Esophagus (tissue), 2 donors: ENCODE results near the gene TXLNG. TPM values are rescaled to one million over a fixed set of nuclear protein-coding genes. Genes with fewer than 3 reads are reported as not detected.

Source experiments
- H3K27ac ChIP-seq, 2 donors: one replicate each; pipeline ENCODE4 v1.5.1; 2013; ENCODE audit warnings: low read depth in 2 of 2, mild to moderate bottlenecking in 2 of 2, inconsistent platforms in 1 of 2, low read length in 1 of 2, moderate library complexity in 1 of 2
- H3K27me3 ChIP-seq, 2 donors: one replicate each; pipeline ENCODE4 v1.6.1; 2013; ENCODE audit warnings: low read length in 2 of 2, control low read depth in 1 of 2, mild to moderate bottlenecking in 1 of 2; ENCODE audit not compliant: insufficient read depth in 2 of 2, control insufficient read depth in 1 of 2
- H3K36me3 ChIP-seq, 2 donors: one replicate each; pipeline ENCODE4 v1.6.1; 2013; ENCODE audit warnings: low read length in 1 of 2; ENCODE audit not compliant: control insufficient read depth in 2 of 2, insufficient read depth in 2 of 2
- H3K4me1 ChIP-seq, 2 donors: one replicate each; pipeline ENCODE4 v1.6.1; 2013; ENCODE audit warnings: low read length in 1 of 2; ENCODE audit not compliant: control insufficient read depth in 2 of 2, insufficient read depth in 2 of 2
- H3K4me3 ChIP-seq, 2 donors: one replicate each; pipeline ENCODE4 v1.5.1; 2013; ENCODE audit warnings: low read length in 2 of 2, mild to moderate bottlenecking in 2 of 2, low read depth in 1 of 2, moderate library complexity in 1 of 2
- H3K9me3 ChIP-seq, 2 donors: one replicate each; pipeline ENCODE4 v1.6.1; 2013; ENCODE audit warnings: mild to moderate bottlenecking in 2 of 2, low read depth in 1 of 2, low read length in 1 of 2, moderate library complexity in 1 of 2; ENCODE audit not compliant: control insufficient read depth in 2 of 2, insufficient read depth in 1 of 2
- WGBS, 2 donors: extraction: QIAGEN DNeasy Blood & Tissue Kit; methylation state at CpG; one replicate each; pipeline ENCODE4 v1.1.7; 2013; 5-methylcytosine and 5-hydroxymethylcytosine counted together
- polyA plus RNA-seq, 2 donors: library from polyadenylated mRNA; stranded (reverse); fragments of 200-250 nt; gene quantifications; one replicate each; pipeline ENCODE4 v1.2.3, GENCODE V29; 2013
- donor health status: healthy with polysubstance abuse.
- donor health status: Bipolar disorder and iron deficiency.

The TXLNG gene
- polyA plus RNA-seq, 2 donors, result 4.2 to 7.3 TPM

DNA sequence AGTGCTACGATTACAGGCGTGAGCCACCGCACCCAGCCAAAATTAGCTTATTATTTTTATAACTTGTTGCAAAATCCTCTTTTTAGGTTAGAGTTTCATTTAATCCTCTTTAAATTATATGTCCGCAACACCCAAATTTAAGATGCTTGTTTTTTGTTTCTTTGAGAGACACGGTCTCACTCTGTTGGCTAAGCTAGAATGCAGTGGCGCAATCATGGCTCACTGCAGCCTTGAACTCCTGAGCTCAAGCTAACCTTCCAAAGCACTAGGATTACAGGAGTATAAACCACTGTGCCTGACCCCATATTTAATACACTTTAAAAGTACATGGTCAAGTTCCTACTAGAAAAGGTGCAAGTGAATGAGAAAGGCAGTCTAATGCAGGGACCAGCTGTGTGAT is 81.7 kb downstream of the TXLNG start:
- peaks cover 0 to 2% of the 10 kb centered on the region in 2 donors for H3K4me1 ChIP-seq
- no peak overlapping the region for H3K4me3 ChIP-seq

GRCh38 chrX:16868920-16869319 is 82.7 kb downstream of the TXLNG start:
- peaks cover 0 to 2% of the 10 kb centered on the region in 2 donors for H3K4me1 ChIP-seq
- WGBS, 2 donors, result 3 to 30% methylated on average over 7 of the region's 7 CpGs
- no peak overlapping the region for H3K27ac ChIP-seq
- no peaks in the 10 kb centered on the region for H3K27me3 ChIP-seq
- peak overlapping the region; percentile 60 to 73 for H3K4me3 ChIP-seq
- H3K36me3 ChIP-seq, result no peaks in the 10 kb centered on the region
- H3K9me3 ChIP-seq, result no peaks in the 10 kb centered on the region

More for the DNA sequence above, 81.7 kb downstream of the TXLNG start:
- Histone ChIP-seq H3K27me3 (no peaks in the 10 kb centered on the region), H3K27ac (no peak overlapping the region), H3K9me3 (no peaks in the 10 kb centered on the region), H3K36me3 (no peaks in the 10 kb centered on the region)
- 82 to 91% methylated on average over 6 of the region's 6 CpGs for WGBS, 2 donors

DNA sequence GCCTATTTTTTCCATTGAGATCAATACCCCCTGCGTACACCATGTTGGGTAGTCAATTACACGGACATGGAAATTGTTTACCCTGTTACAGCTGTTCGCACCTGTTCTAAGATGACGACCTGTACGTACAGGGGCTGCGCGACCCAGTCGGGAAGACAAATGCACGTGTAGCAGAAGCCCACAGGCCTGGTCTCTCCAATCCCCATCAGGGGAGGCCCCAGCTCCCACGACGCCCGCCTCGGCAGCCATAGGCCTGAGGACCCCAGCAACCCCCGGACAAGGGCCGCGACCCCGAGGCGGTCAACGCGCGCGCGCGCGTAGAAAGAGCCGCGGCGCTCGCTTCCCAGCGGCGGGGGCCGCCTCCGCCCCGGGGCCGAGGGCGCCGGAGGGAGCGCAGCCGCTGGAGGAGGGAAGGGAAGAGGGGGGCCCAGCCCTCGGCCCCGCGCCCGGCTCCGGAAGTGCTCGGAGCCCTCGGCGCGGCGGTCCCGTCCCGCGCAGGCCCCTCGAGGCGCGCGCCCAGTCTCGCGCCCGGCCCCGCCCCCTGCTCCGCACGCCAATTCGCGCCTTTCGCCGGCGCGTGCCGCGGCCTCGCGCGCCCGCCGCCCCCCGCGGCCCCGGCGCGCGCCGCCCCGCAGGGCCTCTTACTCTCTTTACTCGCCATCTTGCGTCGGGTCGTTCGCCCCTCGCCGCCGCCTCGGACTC is 83.3 kb downstream of the TXLNG start:
- Histone ChIP-seq H3K27me3 (no peaks in the 10 kb centered on the region), H3K27ac (peak overlapping the region; percentile 82 to 94), H3K4me3 (peak overlapping the region; percentile 60 to 73), H3K9me3 (no peaks in the 10 kb centered on the region), H3K36me3 (no peaks in the 10 kb centered on the region), H3K4me1 (peaks cover 0 to 2% of the 10 kb centered on the region in 2 donors)
- WGBS, 2 donors, result 1 to 7% methylated on average over 31 to 90 of the region's 92 CpGs

DNA sequence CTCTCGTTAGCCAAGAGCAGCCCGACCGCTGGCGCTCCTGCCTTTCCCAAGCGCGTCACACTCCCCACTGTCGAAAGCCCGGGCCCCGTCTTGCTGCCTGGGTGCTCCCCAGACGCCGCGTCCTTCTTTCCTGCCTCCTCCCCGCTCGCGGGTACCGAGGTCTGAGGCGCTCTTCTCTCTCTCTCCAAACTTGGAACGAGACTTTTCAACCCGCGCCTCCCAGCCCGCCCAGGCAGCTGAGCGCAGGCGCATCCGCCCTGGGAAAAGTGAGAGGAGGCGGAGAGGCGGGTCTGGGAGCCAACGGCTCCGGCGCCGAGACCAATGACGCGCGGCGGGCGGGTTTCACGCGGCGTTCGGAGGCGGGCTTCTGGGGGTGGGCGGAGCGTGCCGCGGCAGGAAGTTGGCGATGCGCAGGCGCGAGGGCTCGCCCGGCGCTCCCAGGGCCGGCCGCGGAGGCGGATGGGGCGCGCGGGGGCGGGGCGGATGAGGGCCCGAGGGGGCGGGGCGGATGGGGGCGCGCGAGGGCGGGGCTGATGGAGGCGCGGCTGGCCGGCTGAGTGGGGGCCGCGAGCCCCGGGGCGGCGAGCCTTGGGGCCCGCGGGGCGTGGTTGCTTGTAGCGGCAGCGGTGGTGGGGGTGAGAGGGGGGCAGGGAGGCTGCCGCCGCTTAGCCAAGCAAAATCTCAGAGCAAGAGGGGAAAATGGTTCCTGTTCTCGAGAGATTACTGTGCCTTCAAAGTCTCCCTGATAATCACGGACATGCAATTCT is 84.0 kb downstream of the TXLNG start, which contains the start of gene RBBP7:
Gene RBBP7 (minus strand): TSS at position 268 of the 767 bp plus-strand sequence. CDS start 309 bp downstream, outside the sequence.
- WGBS, 2 donors, result 1 to 3% methylated on average over 47 to 79 of the region's 84 CpGs
- Histone ChIP-seq H3K27ac (peak within 1 kb of the TSS; percentile 88 to 94), H3K4me3 (peak within 1 kb of the TSS; percentile 60 to 73), H3K9me3 (no peaks in the 10 kb centered on the region), H3K27me3 (no peaks in the 10 kb centered on the region), H3K4me1 (peaks cover 0 to 2% of the 10 kb centered on the region in 2 donors), H3K36me3 (no peaks in the 10 kb centered on the region)

GRCh38 chrX:16870862-16871815 is 84.9 kb downstream of the TXLNG start:
- peaks cover 0 to 2% of the 10 kb centered on the region in 2 donors for H3K4me1 ChIP-seq
- H3K27ac ChIP-seq, result peak overlapping the region; percentile 88 to 93
- 7 to 20% methylated on average over 41 of the region's 41 CpGs for whole genome bisulfite sequencing, 2 donors

DNA sequence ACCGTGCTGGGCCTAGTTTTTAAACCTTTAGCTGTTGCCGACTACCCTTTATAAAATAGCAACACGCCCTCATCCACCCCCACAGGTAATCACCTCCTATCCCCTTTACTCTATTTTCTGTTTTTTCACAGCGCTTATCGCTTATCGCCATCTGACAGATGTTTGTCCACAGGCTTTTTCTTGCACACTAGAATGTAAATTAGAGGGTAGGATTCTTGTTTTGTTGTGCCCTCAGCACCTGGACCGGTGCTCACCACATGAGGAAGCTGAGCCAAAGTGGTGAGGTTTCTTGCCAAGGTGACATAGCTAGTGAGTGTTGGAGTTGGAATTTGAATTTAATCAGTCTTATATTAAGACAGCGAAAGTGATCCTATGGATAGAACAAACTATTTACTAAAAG is 86.8 kb downstream of the TXLNG start:
- Histone ChIP-seq H3K27me3 (no peaks in the 10 kb centered on the region), H3K4me1 (peaks cover 0 to 2% of the 10 kb centered on the region in 2 donors), H3K27ac (no peak overlapping the region), H3K36me3 (no peaks in the 10 kb centered on the region), H3K4me3 (no peak overlapping the region), H3K9me3 (no peaks in the 10 kb centered on the region)
- 75 to 78% methylated on average over 8 of the region's 8 CpGs for WGBS, 2 donors

More at GRCh38 chrX:16870862-16871815, 84.9 kb downstream of the TXLNG start:
- Histone ChIP-seq H3K36me3 (no peaks in the 10 kb centered on the region), H3K27me3 (no peaks in the 10 kb centered on the region), H3K9me3 (no peaks in the 10 kb centered on the region), H3K4me3 (peak overlapping the region; percentile 59 to 60)

DNA sequence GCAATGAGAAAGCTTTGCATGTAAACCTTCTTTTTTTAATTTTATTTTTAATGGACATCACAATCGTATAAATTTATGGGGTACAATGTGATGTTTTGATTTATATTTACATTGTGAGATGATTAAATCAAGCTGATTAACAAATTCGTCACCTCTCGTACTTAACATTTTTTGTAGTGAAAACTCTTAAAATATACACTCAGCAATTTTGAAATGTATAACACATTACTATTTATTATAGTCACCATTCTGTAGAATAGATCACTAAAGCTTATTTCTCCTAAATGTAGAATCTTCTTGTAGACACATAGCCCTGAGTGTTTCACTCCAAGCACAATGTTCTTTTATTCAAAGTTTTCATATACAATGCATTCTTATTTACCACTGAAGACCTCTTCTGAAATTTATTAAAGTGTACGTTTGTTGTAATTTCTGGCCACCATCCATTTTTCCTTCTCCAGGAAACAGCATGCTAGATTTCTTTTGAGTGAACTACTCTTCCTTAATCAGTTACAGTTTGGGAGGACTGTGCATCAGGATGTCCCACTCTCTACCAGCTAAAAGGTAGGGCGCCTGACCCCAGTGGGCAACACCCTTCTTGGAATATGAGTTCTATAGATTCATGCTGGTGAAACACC is 88.3 kb downstream of the TXLNG start:
- H3K36me3 ChIP-seq, result no peaks in the 10 kb centered on the region
- no peak overlapping the region for H3K4me3 ChIP-seq
- H3K27me3 ChIP-seq, result no peaks in the 10 kb centered on the region
- 77 to 89% methylated on average over 5 of the region's 5 CpGs for WGBS, 2 donors
- H3K4me1 ChIP-seq, result peaks cover 0 to 2% of the 10 kb centered on the region in 2 donors
- no peaks in the 10 kb centered on the region for H3K9me3 ChIP-seq
- no peak overlapping the region for H3K27ac ChIP-seq

DNA sequence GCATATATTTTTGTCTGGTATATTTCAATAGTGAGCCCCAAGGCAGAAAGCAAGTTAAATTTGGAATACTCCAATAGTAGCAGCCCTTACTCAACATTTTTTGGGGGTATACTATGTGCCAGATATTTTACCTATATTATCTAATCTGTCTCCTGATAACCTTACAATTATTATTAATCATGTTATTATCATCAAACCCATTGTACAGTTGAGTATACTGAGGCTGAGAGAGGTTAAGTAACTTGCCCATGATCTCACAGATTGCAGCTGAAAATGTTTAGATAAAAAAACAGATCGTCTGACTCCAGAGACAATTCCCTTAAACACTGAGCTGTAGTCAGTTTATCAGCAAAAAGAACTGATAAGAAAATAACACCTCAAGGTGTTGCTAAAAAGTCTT is 90.4 kb downstream of the TXLNG start:
- 32 to 50% methylated on average over 1 of the region's 1 CpG for WGBS, 2 donors
- no peaks in the 10 kb centered on the region for H3K4me1 ChIP-seq
- H3K27ac ChIP-seq, result no peak overlapping the region
- no peaks in the 10 kb centered on the region for H3K9me3 ChIP-seq
- H3K36me3 ChIP-seq, result no peaks in the 10 kb centered on the region
- no peaks in the 10 kb centered on the region for H3K27me3 ChIP-seq
- H3K4me3 ChIP-seq, result no peak overlapping the region

DNA sequence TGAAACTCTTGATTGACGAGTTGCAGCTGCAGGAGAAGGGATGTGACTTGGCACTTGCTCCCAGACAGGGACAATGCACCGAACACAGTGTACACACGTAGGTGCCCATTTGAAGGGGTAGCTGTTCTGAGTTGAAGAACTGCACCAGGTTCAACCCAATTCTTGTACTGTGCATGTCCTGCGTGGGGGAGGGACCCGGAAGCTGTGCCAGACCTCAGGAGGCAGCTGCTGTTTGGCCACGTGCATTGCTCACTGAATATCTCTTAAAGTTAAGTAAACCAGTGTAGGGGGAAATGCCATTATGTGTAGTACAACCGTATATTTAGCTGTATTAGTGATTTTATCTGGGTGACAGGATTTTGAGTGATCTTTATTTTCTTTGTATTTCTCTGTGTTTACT is 95.9 kb downstream of the TXLNG start:
- Histone ChIP-seq H3K36me3 (no peaks in the 10 kb centered on the region), H3K4me3 (peak overlapping the region in 1 of 2 donors; percentile 41), H3K27ac (no peak overlapping the region), H3K9me3 (no peaks in the 10 kb centered on the region), H3K27me3 (no peaks in the 10 kb centered on the region), H3K4me1 (no peaks in the 10 kb centered on the region)
- 6 to 26% methylated on average over 7 of the region's 7 CpGs for WGBS, 2 donors
